IMR-90 (cell line): ENCODE data around the gene YPEL5. TPM values are rescaled to one million over a fixed set of nuclear protein-coding genes. Genes with fewer than 3 reads are reported as not detected.

Experiments used
- ATAC-seq: fragments of 200-7000 bp; cut with Tn5 transposase; 2 replicates; pipeline ENCODE4 v1.9.1; 2020; ENCODE audit warnings: low read depth, mild to moderate bottlenecking, moderate library complexity
- BruUV-seq: library from RNA; stranded (reverse); fragments of 400-500 nt; replicated peaks from 2 replicates; lab custom pipeline; 2021; lab: Mats Ljungman, UMichigan
- CTCF ChIA-PET: fragments of 300-600 bp; formaldehyde crosslinking; extraction: SDS; loops from one replicate; lab custom pipeline; 2021; ENCODE audit warnings: antibody characterized with exemption; lab: Yijun Ruan, JAX
- POLR2A ChIA-PET: fragments of 300-600 bp; sonication (Branson Sonifier 250); formaldehyde crosslinking; loops from one replicate; lab custom pipeline; 2022; ENCODE audit warnings: antibody characterized with exemption; ENCODE audit not compliant: unreplicated experiment; lab: Charles Lee
- DNase-seq: peaks from one replicate; pipeline ENCODE4 v3.0.0; 2013
- H2AFZ ChIP-seq: replicated peaks from 2 replicates; pipeline ENCODE3; 2013; ENCODE audit warnings: low read length, mild to moderate bottlenecking; ENCODE audit not compliant: poor library complexity
- H2AK5ac ChIP-seq: 2 replicates; pipeline ENCODE4 v1.6.1; 2013; ENCODE audit warnings: low read depth, low read length, inconsistent platforms
- H2AK9ac ChIP-seq: replicated peaks from 2 replicates; pipeline ENCODE3; 2013; ENCODE audit warnings: mild to moderate bottlenecking, low read depth, low read length, moderate library complexity; ENCODE audit not compliant: poor library complexity
- H2BK120ac ChIP-seq: 2 replicates; pipeline ENCODE4 v1.6.1; 2013; ENCODE audit warnings: low read depth, low read length, inconsistent platforms
- H2BK15ac ChIP-seq: 3 replicates; pipeline ENCODE4 v1.6.1; 2013; ENCODE audit warnings: low read depth, low read length, inconsistent platforms
- H2BK20ac ChIP-seq: 2 replicates; pipeline ENCODE4 v1.6.1; 2013; ENCODE audit warnings: low read depth, mild to moderate bottlenecking, inconsistent platforms, low read length, moderate library complexity
- H2BK5ac ChIP-seq: 2 replicates; pipeline ENCODE4 v1.6.1; 2013; ENCODE audit warnings: mild to moderate bottlenecking, low read depth, low read length, inconsistent platforms; ENCODE audit not compliant: poor library complexity, severe bottlenecking
- H3K14ac ChIP-seq: replicated peaks from 2 replicates; pipeline ENCODE4 v1.6.1; 2013; ENCODE audit warnings: low read depth, low read length, inconsistent platforms
- H3K18ac ChIP-seq: 2 replicates; pipeline ENCODE4 v1.6.1; 2013; ENCODE audit warnings: low read depth, low read length, control low read depth
- H3K23ac ChIP-seq: 2 replicates; pipeline ENCODE4 v1.6.1; 2013; ENCODE audit warnings: low read depth, low read length, inconsistent platforms
- H3K27ac ChIP-seq: 2 replicates; pipeline ENCODE4 v1.5.1; 2013; ENCODE audit warnings: mild to moderate bottlenecking, control low read depth, low read length; ENCODE audit not compliant: insufficient read depth
- H3K27me3 ChIP-seq: 2 replicates; pipeline ENCODE4 v1.6.1; 2013; ENCODE audit warnings: low read length; ENCODE audit not compliant: control insufficient read depth, insufficient read depth
- H3K36me3 ChIP-seq: 2 replicates; pipeline ENCODE4 v1.6.1; 2013; ENCODE audit warnings: low read length, mixed read lengths; ENCODE audit not compliant: control insufficient read depth, insufficient read depth
- H3K4ac ChIP-seq: 2 replicates; pipeline ENCODE4 v1.6.1; 2013; ENCODE audit warnings: low read depth, low read length, inconsistent platforms
- H3K4me1 ChIP-seq: 2 replicates; pipeline ENCODE4 v1.6.1; 2013; ENCODE audit warnings: low read length, mixed read lengths; ENCODE audit not compliant: control insufficient read depth, insufficient read depth
- H3K4me2 ChIP-seq: 2 replicates; pipeline ENCODE4 v1.6.1; 2013; ENCODE audit warnings: low read depth, mild to moderate bottlenecking, control low read depth, low read length, moderate library complexity
- H3K4me3 ChIP-seq: 2 replicates; pipeline ENCODE4 v1.5.1; 2013; ENCODE audit warnings: low read depth, mild to moderate bottlenecking, control low read depth, low read length, moderate library complexity; ENCODE audit not compliant: insufficient read depth
- H3K56ac ChIP-seq: 2 replicates; pipeline ENCODE4 v1.6.1; 2013; ENCODE audit warnings: low read length, inconsistent platforms; ENCODE audit not compliant: insufficient read depth; ENCODE audit errors: extremely low read depth
- H3K79me1 ChIP-seq, 2 experiments: 2 replicates each; pipeline ENCODE4 v1.6.1; 2013; ENCODE audit warnings: low read length in 2 of 2, inconsistent platforms in 1 of 2, low read depth in 1 of 2
- H3K9ac ChIP-seq: 2 replicates; pipeline ENCODE4 v1.6.1; 2013; ENCODE audit warnings: low read depth, low read length, control low read depth
- H3K9me1 ChIP-seq: 2 replicates; pipeline ENCODE4 v1.6.1; 2013; ENCODE audit warnings: low read length, inconsistent platforms; ENCODE audit not compliant: insufficient read depth
- H3K9me3 ChIP-seq: 2 replicates; pipeline ENCODE4 v1.6.1; 2013; ENCODE audit warnings: low read length; ENCODE audit not compliant: control insufficient read depth, insufficient read depth
- H4K20me1 ChIP-seq: 2 replicates; pipeline ENCODE4 v1.6.1; 2013; ENCODE audit warnings: low read length, inconsistent platforms; ENCODE audit not compliant: insufficient read depth
- H4K5ac ChIP-seq: 2 replicates; pipeline ENCODE4 v1.6.1; 2013; ENCODE audit warnings: mild to moderate bottlenecking, low read depth, low read length, control low read depth
- H4K8ac ChIP-seq, 2 experiments: 2 replicates each; pipeline ENCODE4 v1.6.1; 2013; ENCODE audit warnings: low read depth in 2 of 2, low read length in 2 of 2, control low read depth in 1 of 2, inconsistent platforms in 1 of 2
- H4K91ac ChIP-seq: 2 replicates; pipeline ENCODE4 v1.6.1; 2013; ENCODE audit warnings: low read depth, low read length, inconsistent platforms; ENCODE audit not compliant: insufficient read depth
- BHLHE40 ChIP-seq: fragments of 150-350 bp; IDR thresholded peaks from 2 replicates; pipeline ENCODE4 v1.6.1; 2016; ENCODE audit warnings: mild to moderate bottlenecking, low read depth, low read length
- CHD1 ChIP-seq: IDR thresholded peaks from 2 replicates; pipeline ENCODE4 v1.6.1; 2012; ENCODE audit warnings: low read depth, low read length, improper control_type of control experiment
- NFE2L2 ChIP-seq: fragments of 150-350 bp; IDR thresholded peaks from 2 replicates; pipeline ENCODE4 v1.6.1; 2016; ENCODE audit warnings: low read depth, mild to moderate bottlenecking, low read length
- RCOR1 ChIP-seq: IDR thresholded peaks from 2 replicates; pipeline ENCODE4 v1.6.1; 2012; ENCODE audit warnings: mild to moderate bottlenecking, low read length, improper control_type of control experiment; ENCODE audit not compliant: insufficient replicate concordance
- RFX5 ChIP-seq: IDR thresholded peaks from 2 replicates; pipeline ENCODE4 v1.8.0; 2012; ENCODE audit warnings: low read depth, mild to moderate bottlenecking, low read length, moderate library complexity
- WGBS, 2 experiments: methylation state at CpG; one replicate each; pipeline versions ENCODE4 v1.1.5 to v1.1.7; 2013; ENCODE audit warnings: missing lambda C conversion rate in 2 of 2; ENCODE audit not compliant: insufficient read length in 1 of 2; ENCODE audit errors: extremely low coverage in 2 of 2; 5-methylcytosine and 5-hydroxymethylcytosine counted together
- dilution Hi-C: fragments of 300-500 bp; cut with HindIII; formaldehyde crosslinking; loops from one replicate; pipeline ENCODE4 v1.14.3; 2018; ENCODE audit warnings: low sequenced_read_pairs; ENCODE audit not compliant: unreplicated experiment
- in situ Hi-C: fragments of 300-500 bp; cut with MboI; formaldehyde crosslinking; loops from 3 replicates; pipeline ENCODE4 v1.14.3; 2019; ENCODE audit warnings: low sequenced_read_pairs, inconsistent platforms, mixed read lengths
- intact Hi-C: fragments of 100-400 bp; cut with micrococcal nuclease; formaldehyde crosslinking; loops from 2 replicates; pipeline ENCODE4 v1.10.0; 2022
- polyA plus RNA-seq, 3 experiments: library from polyadenylated mRNA; depleted of rRNA; stranded (reverse); fragments of >200 nt; gene quantifications; 2 replicates each; pipeline ENCODE4 v1.2.3, GENCODE V29; 2012; ENCODE audit warnings: low replicate concordance in 1 of 3
- total RNA-seq: library from RNA; depleted of rRNA; stranded (reverse); fragments of >200 nt; gene quantifications from 2 replicates; pipeline ENCODE4 v1.2.3, GENCODE V29; 2012
- TF ChIP-seq, protein P1 (sequence below): fragments of 150-350 bp; IDR thresholded peaks from 2 replicates; pipeline ENCODE4 v1.6.1; 2016; ENCODE audit warnings: low read depth, mild to moderate bottlenecking, low read length, moderate library complexity, borderline replicate concordance
- TF ChIP-seq, protein P2 (sequence below): fragments of 150-350 bp; IDR thresholded peaks from 2 replicates; pipeline ENCODE4 v1.6.1; 2017; ENCODE audit warnings: mild to moderate bottlenecking, antibody characterized with exemption, low read length, low read depth
- TF ChIP-seq, protein P3 (sequence below): conservative IDR thresholded peaks from 2 replicates; pipeline ENCODE4 v1.5.1; 2012; ENCODE audit warnings: mild to moderate bottlenecking, low read depth, low read length, improper control_type of control experiment

YPEL5 gene
- total and polyA plus RNA-seq, 2 of the 4 experiments (the other 2 are of a cell fraction) = 40.7 to 62.6 TPM

DNA sequence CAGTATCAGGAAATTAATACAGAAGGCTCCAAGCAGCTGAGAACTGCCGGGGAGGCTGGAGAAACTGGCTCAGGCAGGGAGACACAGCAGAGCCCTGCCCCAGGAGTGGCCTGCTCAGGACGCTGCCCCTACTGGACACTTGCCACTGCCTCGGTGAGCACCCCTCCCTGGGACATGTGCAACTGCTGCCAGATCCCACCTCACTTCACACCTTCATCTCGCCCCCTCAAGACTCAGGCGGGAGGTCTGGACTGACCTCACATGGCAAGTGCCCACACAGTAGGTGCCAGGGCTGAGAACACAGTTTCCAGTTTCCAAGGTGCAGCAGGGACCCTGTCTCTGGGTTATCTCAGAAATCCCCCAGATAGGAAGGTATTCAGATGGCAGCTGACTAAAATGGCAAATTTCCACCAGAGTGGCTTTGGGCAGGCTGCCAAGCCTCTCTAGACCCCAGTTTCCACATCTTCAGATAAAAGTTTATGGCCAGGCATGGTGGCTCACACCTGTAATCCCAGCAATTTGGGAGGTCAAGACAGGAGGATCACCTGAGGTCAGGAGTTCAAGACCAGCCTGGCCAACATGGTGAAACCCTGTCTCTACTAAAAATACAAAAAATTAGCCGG, 50.9 kb downstream of the YPEL5 start:
- ATAC-seq (no peak), DNase-seq (no peak)
- Histone ChIP-seq H4K5ac (no peak overlapping the region), H2BK120ac (no peak overlapping the region), H3K9me1 (peaks cover 4% of the 10 kb centered on the region; the same call in 1 of the 2 replicates), H3K18ac (no peak overlapping the region), H3K4ac (no peak overlapping the region), H2AFZ (no peak overlapping the region), H2BK5ac (no peak overlapping the region), H3K14ac (no peak overlapping the region), H2AK5ac (no peak overlapping the region), H4K8ac (no peak overlapping the region), H3K27me3 (no peaks in the 10 kb centered on the region; the same call in 1 of the 2 replicates), H3K4me1 (peaks cover 7% of the 10 kb centered on the region), H4K20me1 (no peaks in the 10 kb centered on the region), H3K36me3 (no peaks in the 10 kb centered on the region), H2AK9ac (no peak overlapping the region), H3K4me3 (no peak overlapping the region), H3K9ac (no peak overlapping the region), H3K56ac (no peak overlapping the region), H3K9me3 (no peaks in the 10 kb centered on the region), H3K27ac (no peak overlapping the region), H2BK15ac (no peak overlapping the region), H2BK20ac (no peak overlapping the region), H3K23ac (no peak overlapping the region), H3K4me2 (no peak overlapping the region), H4K91ac (no peak overlapping the region), H3K79me1 (no peaks in the 10 kb centered on the region)
- dilution Hi-C loops (no loop called here), in situ Hi-C loops (no loop called here), intact Hi-C loops (no loop called here)
- TF ChIP-seq, protein P1, sequence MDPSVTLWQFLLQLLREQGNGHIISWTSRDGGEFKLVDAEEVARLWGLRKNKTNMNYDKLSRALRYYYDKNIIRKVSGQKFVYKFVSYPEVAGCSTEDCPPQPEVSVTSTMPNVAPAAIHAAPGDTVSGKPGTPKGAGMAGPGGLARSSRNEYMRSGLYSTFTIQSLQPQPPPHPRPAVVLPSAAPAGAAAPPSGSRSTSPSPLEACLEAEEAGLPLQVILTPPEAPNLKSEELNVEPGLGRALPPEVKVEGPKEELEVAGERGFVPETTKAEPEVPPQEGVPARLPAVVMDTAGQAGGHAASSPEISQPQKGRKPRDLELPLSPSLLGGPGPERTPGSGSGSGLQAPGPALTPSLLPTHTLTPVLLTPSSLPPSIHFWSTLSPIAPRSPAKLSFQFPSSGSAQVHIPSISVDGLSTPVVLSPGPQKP = no peak
- TF ChIP-seq RFX5 (no peak), BHLHE40 (no peak), CHD1 (no peak), NFE2L2 (no peak), RCOR1 (no peak)
- TF ChIP-seq, protein P2, sequence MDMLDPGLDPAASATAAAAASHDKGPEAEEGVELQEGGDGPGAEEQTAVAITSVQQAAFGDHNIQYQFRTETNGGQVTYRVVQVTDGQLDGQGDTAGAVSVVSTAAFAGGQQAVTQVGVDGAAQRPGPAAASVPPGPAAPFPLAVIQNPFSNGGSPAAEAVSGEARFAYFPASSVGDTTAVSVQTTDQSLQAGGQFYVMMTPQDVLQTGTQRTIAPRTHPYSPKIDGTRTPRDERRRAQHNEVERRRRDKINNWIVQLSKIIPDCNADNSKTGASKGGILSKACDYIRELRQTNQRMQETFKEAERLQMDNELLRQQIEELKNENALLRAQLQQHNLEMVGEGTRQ = no peak
- TF ChIP-seq, protein P3, sequence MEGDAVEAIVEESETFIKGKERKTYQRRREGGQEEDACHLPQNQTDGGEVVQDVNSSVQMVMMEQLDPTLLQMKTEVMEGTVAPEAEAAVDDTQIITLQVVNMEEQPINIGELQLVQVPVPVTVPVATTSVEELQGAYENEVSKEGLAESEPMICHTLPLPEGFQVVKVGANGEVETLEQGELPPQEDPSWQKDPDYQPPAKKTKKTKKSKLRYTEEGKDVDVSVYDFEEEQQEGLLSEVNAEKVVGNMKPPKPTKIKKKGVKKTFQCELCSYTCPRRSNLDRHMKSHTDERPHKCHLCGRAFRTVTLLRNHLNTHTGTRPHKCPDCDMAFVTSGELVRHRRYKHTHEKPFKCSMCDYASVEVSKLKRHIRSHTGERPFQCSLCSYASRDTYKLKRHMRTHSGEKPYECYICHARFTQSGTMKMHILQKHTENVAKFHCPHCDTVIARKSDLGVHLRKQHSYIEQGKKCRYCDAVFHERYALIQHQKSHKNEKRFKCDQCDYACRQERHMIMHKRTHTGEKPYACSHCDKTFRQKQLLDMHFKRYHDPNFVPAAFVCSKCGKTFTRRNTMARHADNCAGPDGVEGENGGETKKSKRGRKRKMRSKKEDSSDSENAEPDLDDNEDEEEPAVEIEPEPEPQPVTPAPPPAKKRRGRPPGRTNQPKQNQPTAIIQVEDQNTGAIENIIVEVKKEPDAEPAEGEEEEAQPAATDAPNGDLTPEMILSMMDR = no peak
- BruUV-seq = no TSS peak
- ChIA-PET POLR2A (no interaction called here), CTCF (interaction anchor here (0.6 to 1.0 kb wide), 2 partner anchors 33 to 515 kb away, joined by 4 read pairs; no protein-coding TSS in a partner anchor)
- WGBS, 2 experiments = 10% methylated on average over 2 of the region's 6 CpGs; no CpG with 5 or more reads in 1 of the 2 experiments
